ENCODE data around the gene BCL2L14.

DNA sequence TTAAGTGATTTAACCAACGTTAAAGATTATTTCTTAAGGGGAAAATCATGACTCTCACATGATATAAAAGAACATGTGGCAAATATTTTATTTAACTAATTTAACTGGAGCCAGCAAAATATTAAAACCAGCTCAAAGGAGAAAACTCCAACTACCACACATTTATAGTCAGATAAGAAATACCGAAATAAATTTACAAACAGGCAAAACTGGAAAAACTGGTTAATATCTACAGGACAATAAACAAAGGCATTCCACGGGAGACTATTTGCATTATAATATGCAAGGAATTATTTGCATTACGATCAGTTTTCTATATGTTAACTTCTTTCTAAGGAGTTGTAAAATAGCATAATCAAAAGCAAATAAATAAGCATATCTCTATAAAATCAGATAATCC lies 13.8 kb upstream of the BCL2L14 start:
- TF ChIP-seq RAD51 (IDR thresholded peaks at IDR 0.05; ENCODE audit: borderline replicate concordance, low read depth) = no peak
- no peak for TF ChIP-seq TRIM24 (IDR thresholded peaks at IDR 0.05)
- TF ChIP-seq, protein P1, sequence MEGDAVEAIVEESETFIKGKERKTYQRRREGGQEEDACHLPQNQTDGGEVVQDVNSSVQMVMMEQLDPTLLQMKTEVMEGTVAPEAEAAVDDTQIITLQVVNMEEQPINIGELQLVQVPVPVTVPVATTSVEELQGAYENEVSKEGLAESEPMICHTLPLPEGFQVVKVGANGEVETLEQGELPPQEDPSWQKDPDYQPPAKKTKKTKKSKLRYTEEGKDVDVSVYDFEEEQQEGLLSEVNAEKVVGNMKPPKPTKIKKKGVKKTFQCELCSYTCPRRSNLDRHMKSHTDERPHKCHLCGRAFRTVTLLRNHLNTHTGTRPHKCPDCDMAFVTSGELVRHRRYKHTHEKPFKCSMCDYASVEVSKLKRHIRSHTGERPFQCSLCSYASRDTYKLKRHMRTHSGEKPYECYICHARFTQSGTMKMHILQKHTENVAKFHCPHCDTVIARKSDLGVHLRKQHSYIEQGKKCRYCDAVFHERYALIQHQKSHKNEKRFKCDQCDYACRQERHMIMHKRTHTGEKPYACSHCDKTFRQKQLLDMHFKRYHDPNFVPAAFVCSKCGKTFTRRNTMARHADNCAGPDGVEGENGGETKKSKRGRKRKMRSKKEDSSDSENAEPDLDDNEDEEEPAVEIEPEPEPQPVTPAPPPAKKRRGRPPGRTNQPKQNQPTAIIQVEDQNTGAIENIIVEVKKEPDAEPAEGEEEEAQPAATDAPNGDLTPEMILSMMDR (IDR thresholded peaks at IDR 0.05 in 2 of 3, conservative IDR thresholded peaks at IDR 0.05 in 1 of 3; ENCODE audit: insufficient read depth in 2 of 3, low read depth in 1 of 3, low read length in 3 of 3) = no peak
- no peak for TF ChIP-seq ZNF766 (CRISPR knock-in tag; conservative IDR thresholded peaks at IDR 0.05)
- TF ChIP-seq NFYB (IDR thresholded peaks at IDR 0.05; ENCODE audit: extremely low read depth, insufficient read length) = no peak
- TF ChIP-seq PHB2 (IDR thresholded peaks at IDR 0.05; ENCODE audit: low read depth) = no peak
- TF ChIP-seq FOXK2 (conservative IDR thresholded peaks at IDR 0.05 in 1 of 2, IDR thresholded peaks at IDR 0.05 in 1 of 2; ENCODE audit: low read depth in 2 of 2) = no peak

Measured in K562 (cell line).